GM19023 (cell line): Measurements from ENCODE around the gene ZC3H7A.
"Not testable (repeated sequence)": the region's sequence is repeated elsewhere in the genome, so short reads cannot be mapped to it uniquely, and the experiment has no call there.

ENCODE experiments used
- ATAC-seq: cut with Tn5 transposase; IDR thresholded peaks from one replicate; pipeline ENCODE4 v1.9.1; 2021; ENCODE audit warnings: mild to moderate bottlenecking, moderate library complexity; ENCODE audit not compliant: unreplicated experiment

Gene ZC3H7A

GRCh38 chr16:11801481-11802021, 4.5 kb upstream of the ZC3H7A start:
- ATAC-seq: no peak

- no peak for ATAC-seq
Observed at GRCh38 chr16:11800382-11800718, 3.3 kb upstream of the ZC3H7A start.

GRCh38 chr16:11799509-11800381, 2.7 kb upstream of the ZC3H7A start:
- no peak for ATAC-seq

GRCh38 chr16:11799017-11799381, 1.9 kb upstream of the ZC3H7A start:
- no peak for ATAC-seq

- ATAC-seq: no peak
Observed at GRCh38 chr16:11797957-11798299, 870 bp upstream of the ZC3H7A start.

- peak; percentile 12 for ATAC-seq
Observed at GRCh38 chr16:11796227-11797165, 562 bp downstream of the ZC3H7A start.

- no peak for ATAC-seq
Observed at GRCh38 chr16:11795887-11796226, 1.2 kb downstream of the ZC3H7A start.

- no peak for ATAC-seq
Observed at GRCh38 chr16:11794996-11795886, 1.8 kb downstream of the ZC3H7A start.

GRCh38 chr16:11794447-11794846, 2.6 kb downstream of the ZC3H7A start:
- ATAC-seq: no peak

- ATAC-seq: no peak
Observed at GRCh38 chr16:11793840-11794239, 3.2 kb downstream of the ZC3H7A start.

GRCh38 chr16:11792410-11793241, 4.4 kb downstream of the ZC3H7A start:
- no peak for ATAC-seq

- no peak for ATAC-seq
Observed at GRCh38 chr16:11791144-11791828, 5.8 kb downstream of the ZC3H7A start.

GRCh38 chr16:11788914-11789313, 8.1 kb downstream of the ZC3H7A start:
- ATAC-seq: no peak

- not testable (repeated sequence) for ATAC-seq
Observed at GRCh38 chr16:11784980-11785599, 12.0 kb downstream of the ZC3H7A start.

- ATAC-seq: not testable (repeated sequence)
Observed at GRCh38 chr16:11784381-11784780, 12.7 kb downstream of the ZC3H7A start.

- no peak for ATAC-seq
Observed at GRCh38 chr16:11784038-11784369, 13.1 kb downstream of the ZC3H7A start.

GRCh38 chr16:11783319-11784037, 13.6 kb downstream of the ZC3H7A start:
- peak; percentile 59 for ATAC-seq

GRCh38 chr16:11781773-11782172, 15.3 kb downstream of the ZC3H7A start:
- no peak for ATAC-seq
